Trophoblast cell (in vitro differentiated cells and primary cell): Measurements from ENCODE around the gene LRBA.

Experiments used
- DNase-seq, 2 donors: peaks; one replicate each; pipeline ENCODE4 v3.0.0-alpha.2; 2016
- H2AFZ ChIP-seq: 2 replicates; pipeline ENCODE4 v1.6.1; 2013; ENCODE audit warnings: low read length, moderate library complexity, mild to moderate bottlenecking; ENCODE audit not compliant: insufficient read depth, poor library complexity
- H2AK5ac ChIP-seq: 2 replicates; pipeline ENCODE4 v1.6.1; 2013; ENCODE audit warnings: mild to moderate bottlenecking, low read length
- H2BK120ac ChIP-seq: 2 replicates; pipeline ENCODE4 v1.6.1; 2013; ENCODE audit warnings: low read length, mild to moderate bottlenecking, moderate library complexity; ENCODE audit not compliant: insufficient read depth, poor library complexity
- H2BK12ac ChIP-seq: 2 replicates; pipeline ENCODE4 v1.6.1; 2013; ENCODE audit warnings: mild to moderate bottlenecking, low read length, moderate library complexity
- H2BK5ac ChIP-seq: 2 replicates; pipeline ENCODE4 v1.6.1; 2013; ENCODE audit warnings: low read length, low read depth, moderate library complexity, mild to moderate bottlenecking; ENCODE audit not compliant: poor library complexity
- H3K14ac ChIP-seq: 2 replicates; pipeline ENCODE4 v1.6.1; 2013; ENCODE audit warnings: mild to moderate bottlenecking, low read length
- H3K18ac ChIP-seq: 2 replicates; pipeline ENCODE4 v1.6.1; 2013; ENCODE audit warnings: mild to moderate bottlenecking, low read length
- H3K23ac ChIP-seq: 2 replicates; pipeline ENCODE4 v1.6.1; 2013; ENCODE audit warnings: low read length
- H3K27ac ChIP-seq: 2 replicates; pipeline ENCODE4 v1.5.1; 2013; ENCODE audit warnings: low read depth, mild to moderate bottlenecking, inconsistent platforms, low read length, moderate library complexity
- H3K27me3 ChIP-seq: 2 replicates; pipeline ENCODE4 v1.6.1; 2013; ENCODE audit warnings: inconsistent platforms, mild to moderate bottlenecking, low read length, moderate library complexity; ENCODE audit not compliant: insufficient read depth
- H3K36me3 ChIP-seq, 2 experiments: 1 replicate in 1 of 2; 2 replicates in 1 of 2; pipeline ENCODE4 v1.6.1; 2013; ENCODE audit warnings: low read length in 2 of 2, mild to moderate bottlenecking in 2 of 2, moderate library complexity in 1 of 2; ENCODE audit not compliant: insufficient read depth in 2 of 2, control insufficient read depth in 1 of 2
- H3K4ac ChIP-seq: 2 replicates; pipeline ENCODE4 v1.6.1; 2013; ENCODE audit warnings: low read depth, mild to moderate bottlenecking, low read length, moderate library complexity
- H3K4me1 ChIP-seq, 2 experiments: 1 replicate in 1 of 2; 2 replicates in 1 of 2; pipeline ENCODE4 v1.6.1; 2013; ENCODE audit warnings: low read length in 2 of 2, mild to moderate bottlenecking in 2 of 2, moderate library complexity in 1 of 2; ENCODE audit not compliant: insufficient read depth in 2 of 2, control insufficient read depth in 1 of 2
- H3K4me2 ChIP-seq: 2 replicates; pipeline ENCODE4 v1.6.1; 2013; ENCODE audit warnings: inconsistent platforms, mild to moderate bottlenecking, low read length, moderate library complexity
- H3K4me3 ChIP-seq: 2 replicates; pipeline ENCODE4 v1.5.1; 2013; ENCODE audit warnings: mild to moderate bottlenecking, low read depth, low read length, inconsistent platforms
- H3K79me1 ChIP-seq: one replicate; pipeline ENCODE4 v1.6.1; 2013; ENCODE audit warnings: low read length
- H3K79me2 ChIP-seq: 2 replicates; pipeline ENCODE4 v1.6.1; 2013; ENCODE audit warnings: low read length, mild to moderate bottlenecking; ENCODE audit not compliant: control insufficient read depth, insufficient read depth, poor library complexity
- H3K9ac ChIP-seq: 2 replicates; pipeline ENCODE4 v1.6.1; 2013; ENCODE audit warnings: mild to moderate bottlenecking, low read length
- H3K9me3 ChIP-seq: 2 replicates; pipeline ENCODE4 v1.6.1; 2013; ENCODE audit warnings: low read depth, mild to moderate bottlenecking, control low read depth, inconsistent platforms, low read length; ENCODE audit not compliant: insufficient read depth
- H4K12ac ChIP-seq: 2 replicates; pipeline ENCODE4 v1.6.1; 2013; ENCODE audit warnings: low read depth, mild to moderate bottlenecking, low read length, moderate library complexity
- H4K8ac ChIP-seq: 2 replicates; pipeline ENCODE4 v1.6.1; 2013; ENCODE audit warnings: low read depth, mild to moderate bottlenecking, low read length, moderate library complexity
- H4K91ac ChIP-seq: one replicate; pipeline ENCODE4 v1.6.1; 2013; ENCODE audit warnings: low read depth, mild to moderate bottlenecking, low read length, moderate library complexity
- WGBS: extraction: QIAGEN DNeasy Blood & Tissue Kit; methylation state at CpG from one replicate; pipeline ENCODE4 v1.1.7; 2013; ENCODE audit warnings: missing lambda C conversion rate; ENCODE audit not compliant: insufficient read length, insufficient coverage; ENCODE audit errors: extremely low coverage; 5-methylcytosine and 5-hydroxymethylcytosine counted together

Gene LRBA

GRCh38 chr4:150903603-150904002 lies 111.5 kb downstream of the LRBA start:
- Histone ChIP-seq H3K79me1 (no peaks in the 10 kb centered on the region), H3K4me2 (no peak overlapping the region), H2BK5ac (no peak overlapping the region), H3K4me3 (no peak overlapping the region), H3K27ac (no peak overlapping the region), H2BK120ac (no peak overlapping the region), H3K4ac (no peak overlapping the region), H4K91ac (no peak overlapping the region), H2BK12ac (no peak overlapping the region), H3K27me3 (no peaks in the 10 kb centered on the region), H3K4me1 (no peaks in the 10 kb centered on the region), H3K23ac (no peak overlapping the region), H3K18ac (no peak overlapping the region), H4K12ac (no peak overlapping the region), H2AFZ (no peak overlapping the region), H3K14ac (no peak overlapping the region), H2AK5ac (no peak overlapping the region), H3K9me3 (no peaks in the 10 kb centered on the region), H4K8ac (no peak overlapping the region), H3K36me3 (peaks cover 0 to 5% of the 10 kb centered on the region in 2 experiments), H3K79me2 (no peaks in the 10 kb centered on the region), H3K9ac (no peak overlapping the region)
- WGBS: no CpG with 5 or more reads among the region's 2 CpGs
- DNase-seq: no peak

DNA sequence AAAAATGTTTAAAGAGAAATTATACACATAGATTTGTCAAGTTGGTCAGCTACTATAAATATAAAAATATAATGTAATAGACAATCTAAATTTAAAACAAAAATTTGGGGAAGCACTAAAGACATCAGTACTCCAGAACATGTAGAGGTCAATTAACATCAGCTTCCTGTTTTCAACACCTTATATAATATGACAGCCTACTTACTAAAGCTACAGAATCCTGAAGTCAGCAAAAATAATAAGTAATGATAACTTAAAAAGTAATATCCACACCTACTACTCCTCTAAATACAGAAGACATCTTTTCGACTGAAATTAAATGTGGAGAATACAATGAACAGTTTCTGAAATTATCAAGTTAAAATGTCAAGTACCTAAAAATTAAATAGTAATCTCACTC lies 118.6 kb downstream of the LRBA start:
- Histone ChIP-seq H3K27me3 (no peaks in the 10 kb centered on the region), H3K4ac (no peak overlapping the region), H3K14ac (no peak overlapping the region), H2BK120ac (no peak overlapping the region), H4K8ac (no peak overlapping the region), H3K4me1 (no peaks in the 10 kb centered on the region), H2AK5ac (no peak overlapping the region), H3K79me2 (no peaks in the 10 kb centered on the region), H2AFZ (no peak overlapping the region), H4K91ac (no peak overlapping the region), H4K12ac (no peak overlapping the region), H2BK5ac (no peak overlapping the region), H3K27ac (no peak overlapping the region), H3K18ac (no peak overlapping the region), H2BK12ac (no peak overlapping the region), H3K36me3 (peaks cover 0 to 5% of the 10 kb centered on the region in 2 experiments), H3K4me3 (no peak overlapping the region), H3K9me3 (no peaks in the 10 kb centered on the region), H3K9ac (no peak overlapping the region), H3K4me2 (no peak overlapping the region), H3K23ac (no peak overlapping the region), H3K79me1 (no peaks in the 10 kb centered on the region)
- WGBS: no CpG with 5 or more reads among the region's 1 CpG
- no peak for DNase-seq

GRCh38 chr4:150890246-150890645 lies 124.8 kb downstream of the LRBA start:
- Histone ChIP-seq H3K4me1 (no peaks in the 10 kb centered on the region), H2BK12ac (no peak overlapping the region), H3K27me3 (no peaks in the 10 kb centered on the region), H2BK5ac (no peak overlapping the region), H3K36me3 (peaks cover 0 to 3% of the 10 kb centered on the region in 2 experiments), H3K9ac (no peak overlapping the region), H3K27ac (no peak overlapping the region), H3K23ac (no peak overlapping the region), H3K4me2 (no peak overlapping the region), H2AK5ac (no peak overlapping the region), H3K9me3 (no peaks in the 10 kb centered on the region), H4K91ac (no peak overlapping the region), H2BK120ac (no peak overlapping the region), H3K4me3 (no peak overlapping the region), H3K14ac (no peak overlapping the region), H4K8ac (no peak overlapping the region), H3K79me2 (no peaks in the 10 kb centered on the region), H3K4ac (no peak overlapping the region), H4K12ac (no peak overlapping the region), H3K79me1 (no peaks in the 10 kb centered on the region), H3K18ac (no peak overlapping the region), H2AFZ (no peak overlapping the region)
- 100% methylated on average over 1 of the region's 2 CpGs for WGBS
- DNase-seq: no peak

DNA sequence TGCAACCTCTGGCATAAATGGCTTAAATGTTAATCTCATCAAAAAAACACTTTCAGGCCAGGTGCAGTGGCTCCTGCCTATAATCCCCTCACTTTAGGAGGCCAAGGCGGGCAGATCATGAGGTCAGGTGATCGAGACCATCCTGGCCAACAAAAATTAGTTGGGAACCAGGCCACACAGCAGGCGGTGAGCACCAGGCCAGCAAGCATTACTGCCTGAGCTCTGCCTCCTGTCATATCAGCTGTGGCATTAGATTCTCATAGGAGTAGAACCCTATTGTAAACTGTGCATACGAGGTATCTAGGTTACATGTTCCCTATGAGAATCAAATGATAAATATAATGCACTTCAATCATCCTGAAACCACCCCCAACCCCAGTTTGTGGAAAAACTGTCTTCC lies 125.8 kb downstream of the LRBA start:
- Histone ChIP-seq H2AK5ac (no peak overlapping the region), H3K9ac (no peak overlapping the region), H3K4me3 (no peak overlapping the region), H3K4me1 (no peaks in the 10 kb centered on the region), H3K9me3 (no peaks in the 10 kb centered on the region), H2BK5ac (no peak overlapping the region), H3K27me3 (no peaks in the 10 kb centered on the region), H3K27ac (no peak overlapping the region), H3K79me1 (no peaks in the 10 kb centered on the region), H3K14ac (no peak overlapping the region), H3K4me2 (no peak overlapping the region), H2AFZ (no peak overlapping the region), H2BK120ac (no peak overlapping the region), H3K18ac (no peak overlapping the region), H4K12ac (no peak overlapping the region), H3K36me3 (peaks cover 0 to 3% of the 10 kb centered on the region in 2 experiments), H2BK12ac (no peak overlapping the region), H3K4ac (no peak overlapping the region), H3K79me2 (no peaks in the 10 kb centered on the region), H3K23ac (no peak overlapping the region), H4K8ac (no peak overlapping the region), H4K91ac (no peak overlapping the region)
- no CpG with 5 or more reads among the region's 4 CpGs for WGBS
- no peak for DNase-seq
